Mononuclear cell (primary cell): ENCODE measurements around the gene ACTN4. TPM values are rescaled to one million over a fixed set of nuclear protein-coding genes. Genes with fewer than 3 reads are reported as not detected.

ENCODE experiments used
- H3K27me3 ChIP-seq: 2 replicates; pipeline ENCODE4 v1.6.0; 2011; ENCODE audit warnings: low read length, control low read depth; ENCODE audit not compliant: insufficient read depth
- H3K4me1 ChIP-seq: 2 replicates; pipeline ENCODE4 v1.5.1; 2011; ENCODE audit warnings: mild to moderate bottlenecking, low read length, control low read depth; ENCODE audit not compliant: insufficient read depth
- H3K4me3 ChIP-seq: 2 replicates; pipeline ENCODE4 v1.5.1; 2011; ENCODE audit warnings: mild to moderate bottlenecking, low read length, moderate library complexity
- H3K9me3 ChIP-seq: 2 replicates; pipeline ENCODE4 v1.5.1; 2011; ENCODE audit warnings: low read depth, mild to moderate bottlenecking, control low read depth, low read length
- total RNA-seq: library from RNA; depleted of rRNA; stranded (reverse); fragments of >200 nt; gene quantifications from one replicate; pipeline ENCODE4 v1.2.3, GENCODE V29; 2012

The ACTN4 gene
- total RNA-seq, 1 donor = 59.0 TPM

DNA sequence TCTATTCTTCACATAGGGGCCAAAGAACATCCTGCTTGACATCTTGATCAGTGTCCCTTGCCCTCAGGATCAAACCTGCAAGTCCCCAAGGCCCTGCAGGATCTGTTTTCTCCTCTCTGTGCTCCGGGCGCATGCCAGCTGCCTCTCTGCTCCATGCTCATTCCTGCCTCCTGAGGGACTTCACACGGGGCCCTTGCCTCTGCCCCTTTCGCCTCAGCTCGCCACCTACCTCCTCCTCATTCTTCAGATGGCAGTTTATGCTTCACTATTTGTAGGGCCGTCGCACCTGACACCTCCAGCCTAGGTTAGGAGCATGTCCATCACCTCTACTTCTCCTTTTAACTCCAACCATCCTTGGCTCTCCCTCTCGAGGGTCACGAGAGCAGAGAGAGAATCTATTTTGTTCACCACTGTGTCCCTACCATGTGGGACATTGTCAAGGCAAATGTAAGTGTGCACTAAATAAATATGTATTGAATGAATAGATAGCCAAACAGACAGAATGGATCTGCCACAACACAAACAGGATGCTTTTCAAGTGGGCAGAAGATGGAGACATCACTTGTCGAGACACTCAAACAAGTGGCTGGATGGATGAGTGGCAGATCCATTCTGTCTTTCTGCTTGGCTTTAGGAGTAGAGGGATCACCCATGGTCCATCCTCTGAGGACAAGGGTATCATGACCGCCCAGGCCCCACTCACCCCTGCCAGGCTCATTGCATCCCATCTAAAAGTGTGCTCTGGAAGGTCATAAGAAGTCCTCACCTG is 29.6 kb downstream of the ACTN4 start:
- no peaks in the 10 kb centered on the region for H3K9me3 ChIP-seq
- no peaks in the 10 kb centered on the region for H3K27me3 ChIP-seq
- no peak overlapping the region for H3K4me3 ChIP-seq
- peaks cover 86% of the 10 kb centered on the region for H3K4me1 ChIP-seq

GRCh38 chr19:38678217-38678890 is 30.9 kb downstream of the ACTN4 start:
- H3K4me3 ChIP-seq = no peak overlapping the region
- peaks cover 96% of the 10 kb centered on the region for H3K4me1 ChIP-seq
- no peaks in the 10 kb centered on the region for H3K27me3 ChIP-seq
- no peaks in the 10 kb centered on the region for H3K9me3 ChIP-seq

- H3K4me3 ChIP-seq = no peak overlapping the region
- no peaks in the 10 kb centered on the region for H3K27me3 ChIP-seq
- H3K4me1 ChIP-seq = peaks cover 100% of the 10 kb centered on the region
- no peaks in the 10 kb centered on the region for H3K9me3 ChIP-seq
These were observed 31.5 kb downstream of the ACTN4 start for GRCh38 chr19:38678891-38679494.

DNA sequence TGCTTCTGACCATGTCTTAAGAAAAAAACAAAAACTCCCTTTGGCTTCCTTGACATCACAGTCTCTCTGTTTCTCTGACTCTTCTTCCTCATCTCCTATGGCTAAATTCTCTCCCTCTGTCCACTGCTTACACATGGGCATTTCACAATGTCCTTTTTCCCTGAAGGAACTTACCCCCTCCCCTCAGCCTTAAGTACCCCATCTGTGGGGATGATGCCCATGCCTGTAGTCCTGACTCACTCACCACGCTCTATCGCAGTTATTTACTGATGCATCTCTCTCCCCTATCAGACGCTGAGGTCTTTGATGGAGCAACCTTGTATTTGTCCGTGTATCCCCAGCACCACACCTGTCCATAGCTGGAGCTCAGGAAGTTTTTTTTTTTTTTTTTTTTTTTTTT is 32.4 kb downstream of the ACTN4 start:
- no peak overlapping the region for H3K4me3 ChIP-seq
- H3K27me3 ChIP-seq = no peaks in the 10 kb centered on the region
- H3K4me1 ChIP-seq = peaks cover 100% of the 10 kb centered on the region
- no peaks in the 10 kb centered on the region for H3K9me3 ChIP-seq

GRCh38 chr19:38682195-38682867 is 34.9 kb downstream of the ACTN4 start:
- Histone ChIP-seq H3K9me3 (no peaks in the 10 kb centered on the region), H3K27me3 (no peaks in the 10 kb centered on the region), H3K4me3 (no peak overlapping the region), H3K4me1 (peaks cover 100% of the 10 kb centered on the region)

- no peaks in the 10 kb centered on the region for H3K9me3 ChIP-seq
- no peak overlapping the region for H3K4me3 ChIP-seq
- H3K27me3 ChIP-seq = no peaks in the 10 kb centered on the region
- peaks cover 98% of the 10 kb centered on the region for H3K4me1 ChIP-seq
These were observed 35.5 kb downstream of the ACTN4 start for GRCh38 chr19:38682872-38683392.

GRCh38 chr19:38683393-38684077 is 36.1 kb downstream of the ACTN4 start:
- Histone ChIP-seq H3K9me3 (no peaks in the 10 kb centered on the region), H3K4me3 (no peak overlapping the region), H3K27me3 (no peaks in the 10 kb centered on the region), H3K4me1 (peaks cover 98% of the 10 kb centered on the region)

DNA sequence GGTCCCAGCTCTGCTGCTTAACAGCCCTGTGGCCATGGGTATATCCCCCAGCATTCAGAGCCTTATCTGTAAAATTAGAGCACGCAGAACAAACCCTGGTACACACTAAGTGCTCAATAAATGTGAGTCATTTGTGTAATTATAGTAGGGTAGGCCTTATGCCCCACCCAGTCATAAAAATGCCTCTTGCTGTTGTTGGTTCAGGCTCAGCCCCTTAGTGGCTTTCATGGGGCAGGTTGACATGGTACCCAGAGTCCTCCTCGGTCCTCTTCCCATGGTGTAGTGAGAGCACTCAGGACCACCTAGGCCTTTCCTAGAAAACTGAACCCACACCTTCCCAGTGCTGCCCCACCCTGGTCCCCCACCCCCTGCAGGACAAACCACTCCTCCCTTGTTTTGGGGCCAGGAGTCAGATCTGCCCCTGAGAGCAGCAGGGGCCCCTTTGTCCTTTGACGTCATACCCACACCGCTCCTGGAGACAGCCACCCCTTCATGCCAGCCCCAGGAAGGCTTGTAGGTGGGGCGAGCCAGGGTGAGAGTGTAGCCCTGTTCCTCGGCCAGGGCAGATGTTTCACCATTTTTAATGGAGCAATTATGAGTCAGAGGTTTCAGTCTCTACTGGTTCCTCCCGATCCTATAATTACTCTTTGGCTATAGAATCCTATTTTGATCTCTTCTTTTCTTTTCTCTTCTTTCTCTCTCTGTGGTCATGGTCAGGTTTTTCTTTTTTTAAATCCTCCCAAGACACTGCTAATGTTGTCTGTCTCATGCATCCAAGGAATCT is 36.8 kb downstream of the ACTN4 start:
- H3K9me3 ChIP-seq = no peaks in the 10 kb centered on the region
- H3K27me3 ChIP-seq = no peaks in the 10 kb centered on the region
- H3K4me3 ChIP-seq = no peak overlapping the region
- H3K4me1 ChIP-seq = peaks cover 98% of the 10 kb centered on the region

- Histone ChIP-seq H3K4me3 (no peak overlapping the region), H3K27me3 (no peaks in the 10 kb centered on the region), H3K9me3 (no peaks in the 10 kb centered on the region), H3K4me1 (peaks cover 94% of the 10 kb centered on the region)
These were observed 37.6 kb downstream of the ACTN4 start for GRCh38 chr19:38684862-38685665.

- H3K4me1 ChIP-seq = peaks cover 93% of the 10 kb centered on the region
- no peak overlapping the region for H3K4me3 ChIP-seq
- no peaks in the 10 kb centered on the region for H3K27me3 ChIP-seq
- H3K9me3 ChIP-seq = no peaks in the 10 kb centered on the region
These were observed 38.4 kb downstream of the ACTN4 start for GRCh38 chr19:38685666-38686529.

- no peaks in the 10 kb centered on the region for H3K27me3 ChIP-seq
- H3K4me3 ChIP-seq = no peak overlapping the region
- peaks cover 93% of the 10 kb centered on the region for H3K4me1 ChIP-seq
- H3K9me3 ChIP-seq = no peaks in the 10 kb centered on the region
These were observed 39.1 kb downstream of the ACTN4 start for GRCh38 chr19:38686530-38686888.

- Histone ChIP-seq H3K9me3 (no peaks in the 10 kb centered on the region), H3K4me1 (peaks cover 93% of the 10 kb centered on the region), H3K4me3 (no peak overlapping the region), H3K27me3 (no peaks in the 10 kb centered on the region)
These were observed 40.5 kb downstream of the ACTN4 start for GRCh38 chr19:38687837-38688378.
